Stimulated activated effector memory CD8-positive, alpha-beta T cell treated with anti-CD3 and anti-CD28 coated beads, Interleukin-12 subunit alpha, Interleukin-12 subunit beta, amount 100 ng/mL, for 72 hours (primary cell): Measurements from ENCODE around the gene SH2D3C.

Source experiments
- ATAC-seq: fragments of 150-1000 bp; cut with Tn5 transposase; 2 replicates; pipeline ENCODE4 v1.10.0; 2021
- DNase-seq, 2 donors: peaks; one replicate each; pipeline ENCODE4 v3.0.0; 2021 to 2022; ENCODE audit warnings: low spot score in 2 of 2
- H3K27ac Mint-ChIP-seq: one replicate; pipeline ENCODE4 v1.8.0; 2022; ENCODE audit warnings: mild to moderate bottlenecking, mixed read lengths
- H3K36me3 Mint-ChIP-seq: one replicate; pipeline ENCODE4 v1.8.0; 2022; ENCODE audit warnings: mild to moderate bottlenecking, mixed read lengths
- H3K4me1 Mint-ChIP-seq: one replicate; pipeline ENCODE4 v1.8.0; 2022; ENCODE audit warnings: mixed read lengths
- H3K4me3 Mint-ChIP-seq: one replicate; pipeline ENCODE4 v1.8.0; 2022; ENCODE audit warnings: mild to moderate bottlenecking, mixed read lengths
- H3K9me3 Mint-ChIP-seq: one replicate; pipeline ENCODE4 v1.8.0; 2022; ENCODE audit warnings: mixed read lengths

Gene SH2D3C

GRCh38 chr9:127796225-127796813 is 17.9 kb upstream of the SH2D3C start:
- ATAC-seq, result peak; percentile 47

DNA sequence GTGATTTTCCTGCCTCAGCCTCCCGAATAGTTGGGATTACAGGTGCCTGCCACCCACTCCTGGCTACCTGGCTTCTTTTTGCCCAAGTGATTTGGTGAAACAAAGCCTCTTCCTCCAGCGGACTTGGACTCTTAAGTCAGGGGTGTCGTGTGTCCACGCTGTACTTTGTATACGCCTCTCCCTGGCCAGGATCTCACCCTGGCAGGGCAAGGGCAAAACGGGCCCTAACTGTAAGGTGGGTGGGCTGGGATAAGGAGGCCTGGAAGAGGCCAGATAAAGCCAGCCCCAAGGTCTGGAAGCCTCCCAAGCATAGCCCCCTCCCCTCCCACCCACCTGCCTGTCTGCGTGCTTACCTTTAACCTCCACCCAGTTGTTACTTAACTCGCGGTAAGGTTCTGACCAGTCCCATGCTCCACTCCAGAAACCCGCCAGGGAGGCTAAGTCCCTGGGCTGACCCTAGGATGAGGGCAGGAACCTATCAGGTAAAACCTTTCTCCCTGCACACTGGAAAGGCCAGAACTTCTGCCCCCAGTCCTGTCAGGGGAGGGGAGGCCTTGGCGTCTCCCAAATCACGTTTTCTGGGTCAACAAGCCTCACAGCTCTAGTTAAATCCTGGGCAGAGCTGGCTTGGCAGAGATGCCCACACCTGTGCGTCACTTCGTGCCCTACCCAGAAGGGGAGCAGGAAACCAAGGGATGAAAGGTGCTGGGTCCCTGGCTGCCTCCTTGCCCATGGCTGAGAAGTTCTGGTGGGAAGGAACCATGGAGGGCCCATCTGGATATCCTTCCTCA is 15.7 kb upstream of the SH2D3C start:
- Mint-ChIP-seq H3K27ac (no peak overlapping the region), H3K36me3 (peaks cover 65% of the 10 kb centered on the region)

More at GRCh38 chr9:127796225-127796813, 17.9 kb upstream of the SH2D3C start:
- H3K9me3 Mint-ChIP-seq, result no peaks in the 10 kb centered on the region
- peak in 1 of 2 donors; percentile 56 for DNase-seq
- H3K4me1 Mint-ChIP-seq, result peaks cover 26% of the 10 kb centered on the region
- peak overlapping the region; percentile 85 for H3K27ac Mint-ChIP-seq
- H3K4me3 Mint-ChIP-seq, result peak overlapping the region; percentile 64
- peaks cover 44% of the 10 kb centered on the region for H3K36me3 Mint-ChIP-seq

DNA sequence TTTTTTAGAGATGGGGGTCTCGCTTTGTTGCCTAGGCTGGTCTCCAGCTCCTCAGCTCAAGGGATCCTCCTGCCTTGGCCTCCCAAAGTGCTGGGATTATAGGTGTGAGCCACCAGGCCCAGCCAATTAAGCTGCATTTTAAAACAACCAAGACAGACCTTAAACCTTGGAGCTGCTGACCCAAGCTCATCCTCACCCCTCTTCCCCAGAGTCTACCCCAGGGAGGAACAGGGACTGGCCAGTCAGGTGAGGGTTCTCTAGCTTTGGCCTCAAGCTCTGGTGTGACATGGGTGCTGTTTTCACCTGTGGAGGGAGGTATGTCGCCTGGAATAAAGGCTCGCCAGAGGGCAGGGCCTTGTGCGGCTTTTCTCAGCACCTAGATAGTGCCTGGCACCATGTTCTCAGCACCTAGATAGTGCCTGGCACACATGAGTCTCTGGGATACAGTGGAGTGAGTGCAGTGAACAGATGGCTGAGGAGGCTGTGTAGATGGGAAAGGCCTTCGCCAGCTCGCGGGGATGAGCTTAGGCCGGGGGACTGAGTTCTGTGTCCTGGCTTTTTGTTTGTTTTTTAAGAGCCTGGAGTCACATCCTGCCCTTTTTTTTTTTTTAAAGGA is 14.7 kb upstream of the SH2D3C start:
- Mint-ChIP-seq H3K4me3 (no peak overlapping the region), H3K9me3 (no peaks in the 10 kb centered on the region), H3K36me3 (peaks cover 75% of the 10 kb centered on the region), H3K27ac (peak overlapping the region; percentile 86), H3K4me1 (peaks cover 47% of the 10 kb centered on the region)
- no peak for ATAC-seq
- no peak for DNase-seq

More for the DNA sequence above, 15.7 kb upstream of the SH2D3C start:
- Mint-ChIP-seq H3K9me3 (no peaks in the 10 kb centered on the region), H3K4me3 (no peak overlapping the region), H3K4me1 (peaks cover 37% of the 10 kb centered on the region)
- ATAC-seq, result no peak
- no peak for DNase-seq

DNA sequence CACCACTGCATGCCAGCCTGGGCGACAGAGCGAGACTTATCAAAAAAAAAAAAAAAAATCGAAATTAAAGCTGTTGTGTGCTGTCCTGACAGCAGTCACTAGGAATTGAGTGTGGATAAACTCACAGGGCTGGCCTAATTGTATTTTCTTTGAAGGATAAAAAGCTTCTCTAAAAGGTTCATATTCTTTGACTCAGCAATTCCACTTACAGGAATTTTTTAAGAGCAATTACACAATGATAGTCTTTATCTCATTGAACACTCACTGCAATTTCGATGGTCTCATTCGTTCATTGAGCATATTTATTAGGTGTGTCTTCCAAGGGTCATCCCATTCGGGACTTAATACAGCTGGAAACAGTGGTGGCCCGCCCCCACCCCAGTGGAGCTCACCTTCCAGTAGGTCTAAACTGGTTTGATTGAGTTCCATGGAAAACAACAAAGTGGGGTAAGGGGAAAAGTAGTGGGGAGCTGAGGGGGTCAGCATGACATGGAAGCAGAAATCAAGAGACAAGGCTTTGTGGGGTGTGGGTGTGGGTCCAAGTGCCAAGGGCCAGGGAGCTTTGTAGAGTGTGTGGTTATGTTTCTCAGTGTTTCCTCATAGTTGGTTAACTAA is 14.1 kb upstream of the SH2D3C start:
- Mint-ChIP-seq H3K4me3 (no peak overlapping the region), H3K9me3 (no peaks in the 10 kb centered on the region), H3K27ac (peak overlapping the region; percentile 86), H3K36me3 (peaks cover 82% of the 10 kb centered on the region), H3K4me1 (peaks cover 50% of the 10 kb centered on the region)
- no peak for DNase-seq
- ATAC-seq, result no peak

GRCh38 chr9:127791085-127791484 is 12.6 kb upstream of the SH2D3C start:
- ATAC-seq, result no peak
- H3K4me1 Mint-ChIP-seq, result peaks cover 47% of the 10 kb centered on the region

DNA sequence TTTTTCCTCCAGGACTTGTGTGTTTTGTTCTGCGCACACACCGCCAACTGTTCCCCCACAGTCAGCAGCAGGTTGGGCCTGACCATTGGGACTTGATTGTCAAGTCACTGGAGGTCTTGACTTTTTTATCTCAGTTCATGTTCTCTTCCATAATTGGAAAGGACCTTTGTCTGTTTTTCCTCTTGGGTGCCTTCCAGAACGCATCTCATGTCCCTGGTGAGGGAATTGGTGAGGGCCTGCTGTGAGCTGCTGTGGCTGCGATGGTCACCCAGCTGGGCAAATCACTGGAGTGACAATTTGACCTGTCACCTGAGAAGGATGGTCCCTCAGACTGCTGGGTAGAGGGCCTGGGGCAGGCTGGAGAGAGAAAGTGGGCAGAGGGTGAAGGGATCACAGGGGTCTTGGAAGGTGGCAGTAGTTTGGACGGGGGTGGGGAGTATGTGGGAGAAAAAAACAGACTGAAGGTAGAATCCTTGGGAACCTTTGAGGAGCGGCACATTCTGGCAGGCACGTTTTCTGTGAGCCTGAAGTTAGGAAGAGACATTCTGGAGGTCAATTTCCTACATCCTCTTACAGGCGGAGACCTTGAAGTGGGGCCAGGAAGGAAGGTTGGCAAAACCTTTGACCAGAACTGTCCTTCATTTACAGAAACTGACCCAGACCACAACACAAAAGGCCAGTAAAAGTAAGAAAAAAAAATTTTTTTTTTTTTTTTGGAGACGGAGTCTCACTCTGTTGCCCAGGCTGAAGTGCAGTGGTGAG is 11.8 kb upstream of the SH2D3C start:
- Mint-ChIP-seq H3K36me3 (peaks cover 86% of the 10 kb centered on the region), H3K27ac (peak overlapping the region; percentile 46)

More at GRCh38 chr9:127791085-127791484, 12.6 kb upstream of the SH2D3C start:
- DNase-seq, result no peak
- Mint-ChIP-seq H3K4me3 (no peak overlapping the region), H3K9me3 (no peaks in the 10 kb centered on the region), H3K27ac (peak overlapping the region; percentile 56), H3K36me3 (peaks cover 91% of the 10 kb centered on the region)

GRCh38 chr9:127789179-127789578 is 10.7 kb upstream of the SH2D3C start:
- Mint-ChIP-seq H3K36me3 (peaks cover 84% of the 10 kb centered on the region), H3K27ac (peak overlapping the region; percentile 88), H3K9me3 (no peaks in the 10 kb centered on the region), H3K4me3 (peak overlapping the region; percentile 93), H3K4me1 (peaks cover 54% of the 10 kb centered on the region)
- DNase-seq (no peak), ATAC-seq (no peak)

More for the DNA sequence above, 11.8 kb upstream of the SH2D3C start:
- H3K4me1 Mint-ChIP-seq, result peaks cover 45% of the 10 kb centered on the region
- no peaks in the 10 kb centered on the region for H3K9me3 Mint-ChIP-seq
- no peak for ATAC-seq
- DNase-seq, result no peak
- H3K4me3 Mint-ChIP-seq, result no peak overlapping the region

DNA sequence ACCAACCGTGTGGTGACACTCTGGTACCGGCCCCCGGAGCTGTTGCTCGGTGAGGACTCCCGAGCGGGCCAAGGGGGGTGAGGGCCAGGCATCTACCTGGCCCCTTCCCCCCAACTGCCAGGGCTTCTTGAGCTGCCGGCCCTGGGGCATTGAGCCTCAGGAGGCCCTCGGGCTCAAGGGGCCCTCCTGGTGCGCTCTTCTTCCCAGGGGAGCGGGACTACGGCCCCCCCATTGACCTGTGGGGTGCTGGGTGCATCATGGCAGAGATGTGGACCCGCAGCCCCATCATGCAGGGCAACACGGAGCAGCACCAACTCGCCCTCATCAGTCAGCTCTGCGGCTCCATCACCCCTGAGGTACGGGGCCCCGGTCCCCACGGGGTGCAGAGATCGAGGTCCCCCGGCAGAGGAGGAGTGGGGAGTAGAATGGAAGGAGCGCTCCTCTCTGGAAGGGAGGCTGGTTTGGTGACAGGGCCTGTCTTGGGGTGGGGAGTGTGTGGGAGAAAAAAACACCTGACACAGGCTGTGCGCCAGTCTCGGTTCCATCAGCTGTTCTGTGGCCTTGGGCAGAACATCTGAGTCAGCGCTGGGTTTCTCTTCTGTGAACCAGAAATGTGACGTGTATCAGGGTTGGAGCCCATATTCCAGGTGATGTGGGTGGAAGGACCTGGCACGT is 10.0 kb upstream of the SH2D3C start:
- peak overlapping the region; percentile 93 for H3K4me3 Mint-ChIP-seq

GRCh38 chr9:127786773-127787104 is 8.3 kb upstream of the SH2D3C start:
- no peak for ATAC-seq

More for the DNA sequence above, 10.0 kb upstream of the SH2D3C start:
- ATAC-seq, result peak; percentile 42
- H3K4me1 Mint-ChIP-seq, result peaks cover 61% of the 10 kb centered on the region
- H3K36me3 Mint-ChIP-seq, result peaks cover 77% of the 10 kb centered on the region
- no peak for DNase-seq
- no peaks in the 10 kb centered on the region for H3K9me3 Mint-ChIP-seq
- peak overlapping the region; percentile 88 for H3K27ac Mint-ChIP-seq

GRCh38 chr9:127785933-127786772 is 7.7 kb upstream of the SH2D3C start, which contains the start of gene CDK9:
Gene CDK9, plus strand, starts transcription at chr9:127786034. Its CDS starts 115 bp downstream, at chr9:127786149.
- peak within 1 kb of the TSS; percentile 93 for H3K4me3 Mint-ChIP-seq
- H3K36me3 Mint-ChIP-seq, result peaks cover 61% of the 10 kb centered on the region
- H3K9me3 Mint-ChIP-seq, result no peaks in the 10 kb centered on the region
- H3K4me1 Mint-ChIP-seq, result peaks cover 78% of the 10 kb centered on the region
- H3K27ac Mint-ChIP-seq, result peak within 1 kb of the TSS; percentile 99
- ATAC-seq (peak; percentile 79), DNase-seq (peak; percentile 94 to 96)

More at GRCh38 chr9:127786773-127787104, 8.3 kb upstream of the SH2D3C start:
- Mint-ChIP-seq H3K9me3 (no peaks in the 10 kb centered on the region), H3K4me1 (peaks cover 73% of the 10 kb centered on the region), H3K4me3 (peak overlapping the region; percentile 93), H3K36me3 (peaks cover 67% of the 10 kb centered on the region), H3K27ac (peak overlapping the region; percentile 86)
- DNase-seq, result no peak

GRCh38 chr9:127785023-127785932 is 6.8 kb upstream of the SH2D3C start:
- DNase-seq (peak; percentile 93 to 97), ATAC-seq (peak; percentile 56)
- Mint-ChIP-seq H3K36me3 (peaks cover 52% of the 10 kb centered on the region), H3K27ac (peak overlapping the region; percentile 99), H3K9me3 (no peaks in the 10 kb centered on the region), H3K4me1 (peaks cover 79% of the 10 kb centered on the region), H3K4me3 (peak overlapping the region; percentile 93)

DNA sequence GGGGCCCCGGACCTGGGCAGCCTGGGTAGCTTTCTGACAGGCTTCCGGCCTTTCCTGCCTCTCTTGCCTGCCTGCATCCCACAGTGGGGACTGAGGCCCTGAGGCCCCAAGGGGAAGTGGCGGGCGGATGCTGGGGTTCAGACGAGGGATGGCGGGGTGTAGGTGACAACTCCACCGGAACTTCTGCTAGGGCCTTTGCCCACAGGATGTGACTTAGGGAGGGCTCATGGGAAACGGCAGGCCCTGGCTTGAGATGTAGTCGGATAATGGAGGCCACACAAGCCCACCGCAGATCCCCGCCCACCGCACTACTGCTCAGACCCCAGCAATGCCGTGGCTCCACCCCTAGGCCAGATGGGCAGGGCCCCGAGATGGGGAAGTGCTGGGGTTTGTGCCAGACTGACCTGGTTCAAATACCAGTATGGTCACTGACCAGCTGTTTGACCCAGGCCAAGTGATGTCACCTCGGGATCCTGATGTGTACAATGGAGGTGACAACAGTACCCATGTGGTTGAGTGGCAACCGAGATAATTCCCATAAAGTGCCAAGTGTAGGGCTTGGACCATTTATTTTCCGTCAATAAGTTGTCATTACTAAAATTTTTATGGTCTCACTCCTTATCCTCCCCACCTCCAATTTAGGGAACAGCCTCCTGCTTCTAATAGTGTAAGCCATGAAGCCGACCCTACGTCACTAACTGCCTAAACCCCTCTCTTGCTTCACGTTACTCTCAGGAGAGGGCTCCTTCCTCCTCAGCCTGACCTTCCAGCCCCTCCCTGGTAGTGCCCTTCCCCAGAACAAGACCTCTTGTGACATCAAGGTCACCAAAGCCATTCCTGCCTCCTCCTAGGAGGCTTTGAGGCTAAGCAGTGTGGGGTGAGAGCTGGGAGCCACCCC is 4.9 kb upstream of the SH2D3C start:
- peak; percentile 59 to 93 for DNase-seq
- peak overlapping the region; percentile 93 for H3K4me3 Mint-ChIP-seq
- peaks cover 38% of the 10 kb centered on the region for H3K36me3 Mint-ChIP-seq
- H3K9me3 Mint-ChIP-seq, result no peaks in the 10 kb centered on the region
- peak; percentile 44 for ATAC-seq
- peaks cover 76% of the 10 kb centered on the region for H3K4me1 Mint-ChIP-seq
- peak overlapping the region; percentile 99 for H3K27ac Mint-ChIP-seq
